ENCODE results near the gene PRKCH.
A peak's percentile ranks its signal among the peaks of the same experiment; 100 is the strongest.

PRKCH gene

GRCh38 chr14:61381553-61381952, 60.2 kb downstream of the PRKCH start:
- intact Hi-C loops (cut with DNase I) = no loop called here
- no peak for DNase-seq

- intact Hi-C loops (cut with DNase I) = no loop called here
- no peak for DNase-seq
Observed at GRCh38 chr14:61382842-61383241, 61.5 kb downstream of the PRKCH start.

GRCh38 chr14:61385002-61385685, 63.8 kb downstream of the PRKCH start:
- DNase-seq = peak in 3 of 42 donors; percentile 13 to 31 (median 23)
- intact Hi-C loops (cut with DNase I) = no loop called here

- intact Hi-C loops (cut with DNase I) = no loop called here
- no peak for DNase-seq
Observed at GRCh38 chr14:61386173-61386772, 64.9 kb downstream of the PRKCH start.

- intact Hi-C loops (cut with DNase I) = no loop called here
- no peak for DNase-seq
Observed at GRCh38 chr14:61387076-61387475, 65.7 kb downstream of the PRKCH start.

- intact Hi-C loops (cut with DNase I) = no loop called here
- no peak for DNase-seq
Observed at GRCh38 chr14:61388173-61388975, 67.0 kb downstream of the PRKCH start.

GRCh38 chr14:61388976-61389576, 67.7 kb downstream of the PRKCH start:
- intact Hi-C loops (cut with DNase I) = no loop called here
- no peak for DNase-seq

- DNase-seq = no peak
- intact Hi-C loops (cut with DNase I) = no loop called here
Observed at GRCh38 chr14:61391119-61391518, 69.7 kb downstream of the PRKCH start.

- intact Hi-C loops (cut with DNase I) = no loop called here
- DNase-seq = no peak
Observed at GRCh38 chr14:61392297-61392696, 70.9 kb downstream of the PRKCH start.

- intact Hi-C loops (cut with DNase I) = no loop called here
- DNase-seq = no peak
Observed at GRCh38 chr14:61394542-61394941, 73.2 kb downstream of the PRKCH start.

GRCh38 chr14:61395115-61395725, 73.8 kb downstream of the PRKCH start:
- intact Hi-C loops (cut with DNase I) = no loop called here
- no peak for DNase-seq

- intact Hi-C loops (cut with DNase I) = no loop called here
- DNase-seq = no peak
Observed at GRCh38 chr14:61396279-61396678, 74.9 kb downstream of the PRKCH start.

GRCh38 chr14:61396694-61397093, 75.3 kb downstream of the PRKCH start:
- no peak for DNase-seq
- intact Hi-C loops (cut with DNase I) = no loop called here

GRCh38 chr14:61397615-61398014, 76.2 kb downstream of the PRKCH start:
- DNase-seq = no peak
- intact Hi-C loops (cut with DNase I) = no loop called here

GRCh38 chr14:61398221-61398620, 76.8 kb downstream of the PRKCH start:
- intact Hi-C loops (cut with DNase I) = no loop called here
- DNase-seq = no peak

GRCh38 chr14:61399365-61399764, 78.0 kb downstream of the PRKCH start:
- intact Hi-C loops (cut with DNase I) = no loop called here
- no peak for DNase-seq

GRCh38 chr14:61401461-61401860, 80.1 kb downstream of the PRKCH start:
- intact Hi-C loops (cut with DNase I) = no loop called here
- DNase-seq = no peak

- peak in 1 of 42 donors; percentile 25 for DNase-seq
- intact Hi-C loops (cut with DNase I) = no loop called here
Observed at GRCh38 chr14:61403411-61403810, 82.0 kb downstream of the PRKCH start.

GRCh38 chr14:61404637-61405036, 83.3 kb downstream of the PRKCH start:
- DNase-seq = no peak
- intact Hi-C loops (cut with DNase I) = no loop called here

GRCh38 chr14:61406198-61406597, 84.8 kb downstream of the PRKCH start:
- no peak for DNase-seq
- intact Hi-C loops (cut with DNase I) = no loop called here

Data from head of caudate nucleus (tissue), 42 donors.